ENCODE measurements around the gene CREB3L2.

DNA sequence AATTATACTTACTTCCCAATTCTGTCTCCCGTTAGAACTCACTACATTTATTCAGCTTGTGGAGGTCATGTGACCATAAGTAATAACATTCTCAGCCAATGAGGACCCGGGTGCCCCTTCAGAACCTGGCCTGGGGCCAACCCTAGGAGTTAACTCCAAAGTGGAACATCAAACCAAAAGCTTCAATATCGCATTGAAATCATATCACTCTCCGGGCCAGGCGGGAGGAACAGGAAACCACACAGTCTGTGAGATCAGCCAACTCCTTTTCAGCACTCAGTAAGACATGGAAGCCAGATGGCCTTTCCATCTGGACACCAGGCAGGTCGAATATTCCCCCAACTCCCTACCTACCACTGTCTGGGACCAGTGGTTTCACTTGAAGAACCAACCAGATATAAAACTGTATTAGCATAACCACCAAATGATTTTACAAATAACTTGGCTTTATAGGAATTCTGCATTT lies 5.5 kb downstream of the CREB3L2 start:
- TF ChIP-seq SNRNP70 (IDR thresholded peaks at IDR 0.05; ENCODE audit: low read depth, low read length) (no peak), ZNF766 (CRISPR knock-in tag; IDR thresholded peaks at IDR 0.05; ENCODE audit: borderline replicate concordance) (no peak), NFYB (CRISPR knock-in tag; IDR thresholded peaks at IDR 0.05) (no peak), ZNF446 (CRISPR knock-in tag; IDR thresholded peaks at IDR 0.05) (no peak), KLF15 (CRISPR knock-in tag; IDR thresholded peaks at IDR 0.05; ENCODE audit: borderline replicate concordance) (no peak), POLR2AphosphoS5 (IDR thresholded peaks at IDR 0.05; ENCODE audit: low read depth, low read length) (no peak), MAFK (conservative IDR thresholded peaks at IDR 0.05 in 1 of 2, IDR thresholded peaks at IDR 0.05 in 1 of 2; ENCODE audit: low read length in 2 of 2) (no peak), ELF1 (CRISPR knock-in tag; IDR thresholded peaks at IDR 0.05) (no peak), CREM (IDR thresholded peaks at IDR 0.05) (no peak), CREM (CRISPR knock-in tag; IDR thresholded peaks at IDR 0.05) (no peak), MYNN (CRISPR knock-in tag; IDR thresholded peaks at IDR 0.05; ENCODE audit: low read depth) (no peak), POLR2A (IDR thresholded peaks at IDR 0.05; ENCODE audit: insufficient read depth in 1 of 2, low read depth in 2 of 2, low read length in 2 of 2) (no peak)
- TF ChIP-seq, protein P1, sequence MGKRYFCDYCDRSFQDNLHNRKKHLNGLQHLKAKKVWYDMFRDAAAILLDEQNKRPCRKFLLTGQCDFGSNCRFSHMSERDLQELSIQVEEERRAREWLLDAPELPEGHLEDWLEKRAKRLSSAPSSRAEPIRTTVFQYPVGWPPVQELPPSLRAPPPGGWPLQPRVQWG (CRISPR knock-in tag; IDR thresholded peaks at IDR 0.05; ENCODE audit: borderline replicate concordance, low read depth) = no peak
- TF ChIP-seq, protein P2, sequence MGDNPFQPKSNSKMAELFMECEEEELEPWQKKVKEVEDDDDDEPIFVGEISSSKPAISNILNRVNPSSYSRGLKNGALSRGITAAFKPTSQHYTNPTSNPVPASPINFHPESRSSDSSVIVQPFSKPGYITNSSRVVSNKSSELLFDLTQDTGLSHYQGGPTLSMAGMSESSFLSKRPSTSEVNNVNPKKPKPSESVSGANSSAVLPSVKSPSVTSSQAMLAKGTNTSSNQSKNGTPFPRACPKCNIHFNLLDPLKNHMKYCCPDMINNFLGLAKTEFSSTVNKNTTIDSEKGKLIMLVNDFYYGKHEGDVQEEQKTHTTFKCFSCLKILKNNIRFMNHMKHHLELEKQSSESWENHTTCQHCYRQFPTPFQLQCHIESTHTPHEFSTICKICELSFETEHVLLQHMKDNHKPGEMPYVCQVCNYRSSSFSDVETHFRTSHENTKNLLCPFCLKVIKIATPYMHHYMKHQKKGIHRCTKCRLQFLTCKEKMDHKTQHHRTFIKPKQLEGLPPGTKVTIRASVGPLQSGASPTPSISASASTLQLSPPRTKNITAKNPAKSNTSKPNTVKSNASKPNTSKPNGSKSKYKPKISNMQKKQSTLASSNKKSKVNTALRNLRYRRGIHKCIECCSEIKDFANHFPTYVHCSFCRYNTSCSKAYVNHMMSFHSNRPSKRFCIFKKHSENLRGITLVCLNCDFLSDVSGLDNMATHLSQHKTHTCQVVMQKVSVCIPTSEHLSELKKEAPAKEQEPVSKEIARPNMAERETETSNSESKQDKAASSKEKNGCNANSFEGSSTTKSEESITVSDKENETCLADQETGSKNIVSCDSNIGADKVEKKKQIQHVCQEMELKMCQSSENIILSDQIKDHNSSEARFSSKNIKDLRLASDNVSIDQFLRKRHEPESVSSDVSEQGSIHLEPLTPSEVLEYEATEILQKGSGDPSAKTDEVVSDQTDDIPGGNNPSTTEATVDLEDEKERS (CRISPR knock-in tag; IDR thresholded peaks at IDR 0.05) = no peak
